ENCODE results near the gene ACP7. TPM values are rescaled to one million over a fixed set of nuclear protein-coding genes. Genes with fewer than 3 reads are reported as not detected.

ACP7 gene
- total and polyA plus RNA-seq, 10 of the 15 experiments (the other 5 are each of a cell fraction or from before 2014, with no cell fraction given), result not detected

DNA sequence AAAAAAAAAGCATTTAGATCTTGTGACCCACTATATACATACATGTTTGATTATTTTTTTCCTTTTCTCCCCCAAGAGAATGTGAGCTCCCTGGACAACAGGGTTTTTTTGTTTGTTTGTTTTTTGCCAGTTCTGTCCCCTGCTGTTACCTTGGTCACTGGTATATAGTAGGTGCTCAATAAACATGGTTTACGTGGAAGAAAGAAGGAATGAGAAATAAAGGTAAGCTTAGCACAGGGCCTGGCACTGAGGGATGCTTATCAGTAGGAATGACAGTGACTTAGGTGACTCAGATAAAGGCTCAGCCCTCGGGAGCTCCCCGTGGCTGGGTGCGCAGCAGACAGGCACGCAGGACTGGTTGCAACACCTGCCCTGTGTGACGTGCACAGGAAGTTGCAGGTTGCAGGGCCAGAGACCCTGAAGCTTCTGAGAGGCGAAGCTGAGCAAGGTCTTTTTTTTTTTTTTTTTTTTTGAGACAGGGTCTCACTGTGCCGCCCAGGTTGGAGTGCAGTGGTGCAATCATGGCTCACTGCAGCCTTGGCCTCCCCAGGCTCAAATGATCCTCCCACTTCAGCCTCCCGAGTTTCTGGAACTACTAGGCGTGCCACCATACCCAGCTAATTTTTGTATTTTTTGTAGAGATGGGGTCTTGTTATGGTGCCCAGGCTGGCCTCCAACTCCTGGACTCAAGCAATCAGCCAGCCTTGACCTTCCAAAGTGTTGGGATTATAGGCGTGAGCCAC lies 31.1 kb downstream of the ACP7 start:
- H3K36me3 ChIP-seq (ENCODE audit: control insufficient read depth in 2 of 2, insufficient read depth in 2 of 2, low read length in 1 of 2), result no peaks in the 10 kb centered on the region
- SMC1A ChIA-PET (ENCODE audit: uncharacterized antibody, unreplicated experiment), result interaction anchor here (0.6 kb wide), 1 partner anchor 411 kb away, joined by 3 read pairs; no protein-coding TSS in a partner anchor
- no peaks in the 10 kb centered on the region for H3K9me3 ChIP-seq (replicated peaks; ENCODE audit: control insufficient read depth, insufficient read depth, low read length)
- H3K4me3 ChIP-seq, result no peak overlapping the region
- FAIRE-seq (no peak), DNase-seq (ENCODE audit: low read depth, low spot score) (no peak), ATAC-seq (no peak)
- WGBS (ENCODE audit: insufficient coverage, insufficient replicate concordance, low lambda C conversion rate, missing lambda C conversion rate), result 45% methylated on average over 9 of the region's 11 CpGs
- no TSS peak for BruUV-seq (replicated peaks)
- no peaks in the 10 kb centered on the region for H3K4me1 ChIP-seq (ENCODE audit: control insufficient read depth, insufficient read depth, low read length)
- H3K79me2 ChIP-seq (ENCODE audit: control insufficient read depth, insufficient read depth, low read length), result no peaks in the 10 kb centered on the region
- H2AFZ ChIP-seq (ENCODE audit: control insufficient read depth, low read depth, low read length), result no peak overlapping the region
- H3K27me3 ChIP-seq (replicated peaks in 1 of 2; ENCODE audit: control insufficient read depth in 2 of 2, insufficient read depth in 2 of 2, low read length in 1 of 2), result no peaks in the 10 kb centered on the region; a peak in 1 of 4 replicates
- RAD21 ChIA-PET (ENCODE audit: unreplicated experiment), result no interaction called here
- intact Hi-C loops (cut with micrococcal nuclease; ENCODE audit: unreplicated experiment) (no loop called here), in situ Hi-C loops (cut with MboI) (no loop called here)
- no peak for TF ChIP-seq FOXK2 (IDR thresholded peaks at IDR 0.05)
- no peak for TF ChIP-seq SIX5 (IDR thresholded peaks at IDR 0.05; ENCODE audit: low read depth, low read length, severe bottlenecking)
- no peak for TF ChIP-seq SP1 (IDR thresholded peaks at IDR 0.05; ENCODE audit: low read depth, low read length)
- no peak for TF ChIP-seq MYC (IDR thresholded peaks at IDR 0.05; ENCODE audit: insufficient read depth, insufficient read length, insufficient replicate concordance, low read length, severe bottlenecking)
- no peak for TF ChIP-seq LARP7 (IDR thresholded peaks at IDR 0.05)
- TF ChIP-seq, protein P1, sequence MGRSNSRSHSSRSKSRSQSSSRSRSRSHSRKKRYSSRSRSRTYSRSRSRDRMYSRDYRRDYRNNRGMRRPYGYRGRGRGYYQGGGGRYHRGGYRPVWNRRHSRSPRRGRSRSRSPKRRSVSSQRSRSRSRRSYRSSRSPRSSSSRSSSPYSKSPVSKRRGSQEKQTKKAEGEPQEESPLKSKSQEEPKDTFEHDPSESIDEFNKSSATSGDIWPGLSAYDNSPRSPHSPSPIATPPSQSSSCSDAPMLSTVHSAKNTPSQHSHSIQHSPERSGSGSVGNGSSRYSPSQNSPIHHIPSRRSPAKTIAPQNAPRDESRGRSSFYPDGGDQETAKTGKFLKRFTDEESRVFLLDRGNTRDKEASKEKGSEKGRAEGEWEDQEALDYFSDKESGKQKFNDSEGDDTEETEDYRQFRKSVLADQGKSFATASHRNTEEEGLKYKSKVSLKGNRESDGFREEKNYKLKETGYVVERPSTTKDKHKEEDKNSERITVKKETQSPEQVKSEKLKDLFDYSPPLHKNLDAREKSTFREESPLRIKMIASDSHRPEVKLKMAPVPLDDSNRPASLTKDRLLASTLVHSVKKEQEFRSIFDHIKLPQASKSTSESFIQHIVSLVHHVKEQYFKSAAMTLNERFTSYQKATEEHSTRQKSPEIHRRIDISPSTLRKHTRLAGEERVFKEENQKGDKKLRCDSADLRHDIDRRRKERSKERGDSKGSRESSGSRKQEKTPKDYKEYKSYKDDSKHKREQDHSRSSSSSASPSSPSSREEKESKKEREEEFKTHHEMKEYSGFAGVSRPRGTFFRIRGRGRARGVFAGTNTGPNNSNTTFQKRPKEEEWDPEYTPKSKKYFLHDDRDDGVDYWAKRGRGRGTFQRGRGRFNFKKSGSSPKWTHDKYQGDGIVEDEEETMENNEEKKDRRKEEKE (IDR thresholded peaks at IDR 0.05), result no peak
- TF ChIP-seq POLR2A (IDR thresholded peaks at IDR 0.05; ENCODE audit: low read depth, low read length), result no peak
- TF ChIP-seq TCF12 (IDR thresholded peaks at IDR 0.05; ENCODE audit: low read depth, low read length), result no peak
- no peak for TF ChIP-seq MTA3 (IDR thresholded peaks at IDR 0.05; ENCODE audit: borderline replicate concordance, low read length)
- TF ChIP-seq, protein P2, sequence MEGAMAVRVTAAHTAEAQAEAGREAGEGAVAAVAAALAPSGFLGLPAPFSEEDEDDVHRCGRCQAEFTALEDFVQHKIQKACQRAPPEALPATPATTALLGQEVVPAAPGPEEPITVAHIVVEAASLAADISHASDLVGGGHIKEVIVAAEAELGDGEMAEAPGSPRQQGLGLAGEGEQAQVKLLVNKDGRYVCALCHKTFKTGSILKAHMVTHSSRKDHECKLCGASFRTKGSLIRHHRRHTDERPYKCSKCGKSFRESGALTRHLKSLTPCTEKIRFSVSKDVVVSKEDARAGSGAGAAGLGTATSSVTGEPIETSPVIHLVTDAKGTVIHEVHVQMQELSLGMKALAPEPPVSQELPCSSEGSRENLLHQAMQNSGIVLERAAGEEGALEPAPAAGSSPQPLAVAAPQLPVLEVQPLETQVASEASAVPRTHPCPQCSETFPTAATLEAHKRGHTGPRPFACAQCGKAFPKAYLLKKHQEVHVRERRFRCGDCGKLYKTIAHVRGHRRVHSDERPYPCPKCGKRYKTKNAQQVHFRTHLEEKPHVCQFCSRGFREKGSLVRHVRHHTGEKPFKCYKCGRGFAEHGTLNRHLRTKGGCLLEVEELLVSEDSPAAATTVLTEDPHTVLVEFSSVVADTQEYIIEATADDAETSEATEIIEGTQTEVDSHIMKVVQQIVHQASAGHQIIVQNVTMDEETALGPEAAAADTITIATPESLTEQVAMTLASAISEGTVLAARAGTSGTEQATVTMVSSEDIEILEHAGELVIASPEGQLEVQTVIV (IDR thresholded peaks at IDR 0.05; ENCODE audit: borderline replicate concordance, partially characterized antibody), result no peak
- TF ChIP-seq YY1 (IDR thresholded peaks at IDR 0.05; ENCODE audit: low read depth, low read length), result no peak
- no peak for TF ChIP-seq ZNF24 (IDR thresholded peaks at IDR 0.05)
- TF ChIP-seq, protein P3, sequence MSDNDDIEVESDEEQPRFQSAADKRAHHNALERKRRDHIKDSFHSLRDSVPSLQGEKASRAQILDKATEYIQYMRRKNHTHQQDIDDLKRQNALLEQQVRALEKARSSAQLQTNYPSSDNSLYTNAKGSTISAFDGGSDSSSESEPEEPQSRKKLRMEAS (IDR thresholded peaks at IDR 0.05; ENCODE audit: low read depth, low read length), result no peak
- TF ChIP-seq NR2C2 (IDR thresholded peaks at IDR 0.05; ENCODE audit: borderline replicate concordance, control insufficient read depth, insufficient read length, low read depth), result no peak
- TF ChIP-seq, protein P4, sequence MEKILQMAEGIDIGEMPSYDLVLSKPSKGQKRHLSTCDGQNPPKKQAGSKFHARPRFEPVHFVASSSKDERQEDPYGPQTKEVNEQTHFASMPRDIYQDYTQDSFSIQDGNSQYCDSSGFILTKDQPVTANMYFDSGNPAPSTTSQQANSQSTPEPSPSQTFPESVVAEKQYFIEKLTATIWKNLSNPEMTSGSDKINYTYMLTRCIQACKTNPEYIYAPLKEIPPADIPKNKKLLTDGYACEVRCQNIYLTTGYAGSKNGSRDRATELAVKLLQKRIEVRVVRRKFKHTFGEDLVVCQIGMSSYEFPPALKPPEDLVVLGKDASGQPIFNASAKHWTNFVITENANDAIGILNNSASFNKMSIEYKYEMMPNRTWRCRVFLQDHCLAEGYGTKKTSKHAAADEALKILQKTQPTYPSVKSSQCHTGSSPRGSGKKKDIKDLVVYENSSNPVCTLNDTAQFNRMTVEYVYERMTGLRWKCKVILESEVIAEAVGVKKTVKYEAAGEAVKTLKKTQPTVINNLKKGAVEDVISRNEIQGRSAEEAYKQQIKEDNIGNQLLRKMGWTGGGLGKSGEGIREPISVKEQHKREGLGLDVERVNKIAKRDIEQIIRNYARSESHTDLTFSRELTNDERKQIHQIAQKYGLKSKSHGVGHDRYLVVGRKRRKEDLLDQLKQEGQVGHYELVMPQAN (conservative IDR thresholded peaks at IDR 0.05), result no peak
- no peaks in the 10 kb centered on the region for H4K20me1 ChIP-seq (ENCODE audit: control insufficient read depth, insufficient read depth)
- no peak overlapping the region for H3K9ac ChIP-seq (ENCODE audit: control insufficient read depth, insufficient read depth, low read length)
- H3K4me2 ChIP-seq (ENCODE audit: control insufficient read depth, insufficient read depth), result no peak overlapping the region
- H3K27ac ChIP-seq (ENCODE audit: control insufficient read depth, insufficient read depth), result no peak overlapping the region
- POLR2A ChIA-PET, result interaction anchor here (0.5 to 0.7 kb wide), 2 partner anchors 227 to 595 kb away, joined by 3 to 5 read pairs; partner anchors contain the start of gene SAMD4B
- CTCF ChIA-PET, result interaction anchor here (0.6 to 1.5 kb wide), 2 partner anchors 153 to 459 kb away, joined by 3 to 4 read pairs; no protein-coding TSS in a partner anchor
